K562 (cell line): ENCODE results near the gene AGAP3. TPM values are rescaled to one million over a fixed set of nuclear protein-coding genes. Genes with fewer than 3 reads are reported as not detected.

Source experiments
- BRD4 ChIP-seq: fragments of 200-600 bp; sonication (generic); IDR thresholded peaks from 2 replicates; pipeline ENCODE4 v1.6.1; 2017; ENCODE audit warnings: inconsistent platforms
- CAMTA2 ChIP-seq: fragments of 250-450 bp; sonication (Bioruptor Pico); conservative IDR thresholded peaks from 2 replicates; pipeline ENCODE4 v1.5.1; 2022
- CCAR2 ChIP-seq: fragments of 200-400 bp; formaldehyde crosslinking; IDR thresholded peaks from 2 replicates; pipeline ENCODE4 v1.6.1; 2017; ENCODE audit warnings: mild to moderate bottlenecking, low read depth, low read length
- CCNT2 ChIP-seq: IDR thresholded peaks from 2 replicates; pipeline ENCODE4 v1.6.1; 2011; ENCODE audit warnings: borderline replicate concordance, low read depth, mild to moderate bottlenecking, moderate library complexity, mixed read lengths, low read length; ENCODE audit not compliant: insufficient read length; ENCODE audit errors: extremely low read depth
- CEBPB ChIP-seq: fragments of 450-650 bp; IDR thresholded peaks from 2 replicates; pipeline ENCODE4 v1.6.1; 2016; ENCODE audit warnings: missing genetic modification characterization, missing compliant biosample characterization
- DPF2 ChIP-seq: fragments of 450-650 bp; IDR thresholded peaks from 2 replicates; pipeline ENCODE4 v1.6.1; 2016
- FOXK2 ChIP-seq, 2 experiments: fragments of 450-650 bp; IDR thresholded peaks in 1 of 2; conservative IDR thresholded peaks in 1 of 2; 2 replicates each; pipeline ENCODE4 v1.6.1; 2016; ENCODE audit warnings: low read depth in 2 of 2, mild to moderate bottlenecking in 1 of 2
- HDGF ChIP-seq: fragments of 450-650 bp; IDR thresholded peaks from 2 replicates; pipeline ENCODE4 v1.6.1; 2016
- RAD21 ChIP-seq, 2 experiments: fragments of 250-450 bp in 1 of 2; fragments of 450-650 bp in 1 of 2; sonication (Bioruptor Pico) in 1 of 2; formaldehyde crosslinking in 1 of 2; IDR thresholded peaks in 1 of 2; conservative IDR thresholded peaks in 1 of 2; 2 replicates each; pipeline versions ENCODE4 v1.4.0 to v1.8.0; 2020 to 2022; ENCODE audit warnings: mild to moderate bottlenecking in 2 of 2, moderate library complexity in 1 of 2
- RBM25 ChIP-seq: fragments of 200-400 bp; formaldehyde crosslinking; IDR thresholded peaks from 2 replicates; pipeline ENCODE4 v1.6.1; 2018; ENCODE audit warnings: low read length, low read depth, moderate library complexity; ENCODE audit not compliant: severe bottlenecking
- RFX1 ChIP-seq: fragments of 450-650 bp; IDR thresholded peaks from 2 replicates; pipeline ENCODE4 v1.6.1; 2016; ENCODE audit warnings: mild to moderate bottlenecking, moderate library complexity
- TAF1 ChIP-seq: IDR thresholded peaks from 2 replicates; pipeline ENCODE4 v1.6.1; 2011; ENCODE audit warnings: mild to moderate bottlenecking, low read length, moderate library complexity; ENCODE audit not compliant: insufficient read depth, control insufficient read depth, severe bottlenecking; ENCODE audit errors: extremely low read depth
- ZKSCAN3 ChIP-seq: fragments of 250-450 bp; sonication (Bioruptor Pico); IDR thresholded peaks from 2 replicates; pipeline ENCODE4 v1.4.0; 2020
- ZNF184 ChIP-seq: sonication (generic); formaldehyde crosslinking; IDR thresholded peaks from 2 replicates; pipeline ENCODE4 v1.5.0; 2020; ENCODE audit warnings: missing genetic modification reagents
- ZNF217 ChIP-seq: sonication (generic); formaldehyde crosslinking; IDR thresholded peaks from 2 replicates; pipeline ENCODE4 v1.8.0; 2022; ENCODE audit warnings: mild to moderate bottlenecking, missing genetic modification reagents
- ZNF57 ChIP-seq: fragments of 450-650 bp; formaldehyde crosslinking; IDR thresholded peaks from 2 replicates; pipeline ENCODE4 v1.4.0; 2020; ENCODE audit warnings: mild to moderate bottlenecking, moderate library complexity
- ZNF75A ChIP-seq: fragments of 450-650 bp; formaldehyde crosslinking; IDR thresholded peaks from 2 replicates; pipeline ENCODE4 v1.4.0; 2020; ENCODE audit warnings: mild to moderate bottlenecking
- ZNF79 ChIP-seq: fragments of 250-450 bp; sonication (Bioruptor Pico); IDR thresholded peaks from 2 replicates; pipeline ENCODE4 v1.4.0; 2020; ENCODE audit warnings: low read depth, mild to moderate bottlenecking, moderate library complexity
- polyA plus RNA-seq, 8 experiments: library from polyadenylated mRNA; depleted of rRNA in 4 of 8; stranded (reverse) in 5 of 8; unstranded in 3 of 8; fragments of >200 nt; fragmentation: Nextera tagmentation in 2 of 8; fragmentation: Illumina TruSeq in 1 of 8; extraction: Ambion mirVana in 2 of 8; extraction: Trizol in 1 of 8; gene quantifications; 2 replicates each; pipeline versions ENCODE4 v1.2.1 to v1.2.3, GENCODE V29; 2011 to 2014; ENCODE audit warnings: inconsistent platforms in 1 of 8, missing spikeins in 1 of 8
- total RNA-seq, 7 experiments: library from RNA; depleted of rRNA in 6 of 7; stranded (reverse); fragments of >200 nt in 6 of 7; fragmentation: Illumina TruSeq in 2 of 7; extraction: Trizol in 2 of 7; gene quantifications; 2 replicates each; pipeline versions ENCODE4 v1.2.1 to v1.2.3, GENCODE V29; 2011 to 2021; ENCODE audit warnings: low replicate concordance in 1 of 7
- TF ChIP-seq, protein P1 (sequence below): fragments of 450-650 bp; IDR thresholded peaks from 2 replicates; pipeline ENCODE4 v1.6.1; 2017; ENCODE audit warnings: antibody characterized with exemption, mild to moderate bottlenecking
- TF ChIP-seq, protein P2 (sequence below): fragments of 450-650 bp; formaldehyde crosslinking; IDR thresholded peaks from 2 replicates; pipeline ENCODE4 v1.4.0; 2020; ENCODE audit warnings: mild to moderate bottlenecking, mixed read lengths
- TF ChIP-seq, protein P3 (sequence below): IDR thresholded peaks from 2 replicates; pipeline ENCODE4 v1.6.1; 2011; ENCODE audit not compliant: insufficient read length; ENCODE audit errors: extremely low read depth
- TF ChIP-seq, protein P4 (sequence below): sonication (generic); formaldehyde crosslinking; IDR thresholded peaks from 2 replicates; pipeline ENCODE4 v1.9.0; 2022; ENCODE audit warnings: mild to moderate bottlenecking, missing genetic modification reagents

AGAP3 gene
- total and polyA plus RNA-seq, 9 of the 15 experiments (the other 6 are each of a cell fraction or from before 2014, with no cell fraction given): 3.4 to 208 (median 62.2) TPM

DNA sequence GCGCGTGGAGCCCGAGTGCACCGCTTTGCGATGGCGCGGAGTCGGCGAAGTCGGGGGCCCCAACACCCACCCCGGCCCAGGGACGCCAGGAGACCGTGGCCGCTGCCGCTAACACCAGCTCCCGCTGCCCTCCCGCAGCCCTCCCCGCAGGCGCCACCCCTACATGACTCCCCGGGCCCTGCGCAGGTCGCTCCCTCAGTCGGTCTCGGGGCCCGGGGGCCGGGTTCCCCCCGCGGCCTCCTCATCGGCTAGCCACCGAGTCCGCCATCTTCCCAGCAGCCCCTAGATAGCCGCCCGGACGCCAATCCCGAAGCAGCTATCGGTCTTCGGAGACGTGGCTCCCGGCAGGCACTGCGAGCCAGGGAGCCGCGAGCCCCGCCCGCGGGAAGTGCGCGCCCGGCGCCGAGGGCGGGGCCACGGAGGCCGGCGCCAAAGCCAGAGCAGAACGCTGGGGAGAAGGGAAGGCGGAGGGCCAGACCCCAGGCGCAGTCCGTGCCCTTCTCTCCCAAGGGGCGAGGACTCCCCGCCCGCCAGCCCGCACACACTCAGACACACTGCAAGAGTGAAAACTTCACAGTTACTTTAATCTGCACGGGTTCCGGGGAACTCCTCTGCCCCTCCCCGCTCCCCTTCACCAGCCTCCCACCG, 5.6 kb upstream of the AGAP3 start, which contains the start of gene FASTK (continued):
- TF ChIP-seq TAF1 (peak; percentile 96), ZNF79 (CRISPR knock-in tag) (no peak), FOXK2 (conservative IDR thresholded peaks at IDR 0.05 in 1 of 2, IDR thresholded peaks at IDR 0.05 in 1 of 2; ENCODE audit: low read depth in 2 of 2) (no peak; a peak in 1 of 4 replicates), ZNF184 (CRISPR knock-in tag) (no peak), ZNF57 (CRISPR knock-in tag) (0 out of 2 replicates have a peak, but pooled peaks have one; percentile 57), CEBPB (no peak), RFX1 (no peak), ZKSCAN3 (no peak), CAMTA2 (CRISPR knock-in tag) (no peak; the same call in 1 of the 2 replicates), CCNT2 (peak; percentile 97), CCAR2 (no peak), BRD4 (peak; percentile 94), HDGF (no peak), DPF2 (no peak; the same call in 1 of the 2 replicates), ZNF75A (CRISPR knock-in tag) (peak; percentile 4; the same call in 1 of the 2 replicates), RAD21 (CRISPR knock-in tag; conservative IDR thresholded peaks at IDR 0.05 in 1 of 2, IDR thresholded peaks at IDR 0.05 in 1 of 2) (no peak), RBM25 (no peak), ZNF217 (CRISPR knock-in tag) (no peak)
- TF ChIP-seq, protein P1, sequence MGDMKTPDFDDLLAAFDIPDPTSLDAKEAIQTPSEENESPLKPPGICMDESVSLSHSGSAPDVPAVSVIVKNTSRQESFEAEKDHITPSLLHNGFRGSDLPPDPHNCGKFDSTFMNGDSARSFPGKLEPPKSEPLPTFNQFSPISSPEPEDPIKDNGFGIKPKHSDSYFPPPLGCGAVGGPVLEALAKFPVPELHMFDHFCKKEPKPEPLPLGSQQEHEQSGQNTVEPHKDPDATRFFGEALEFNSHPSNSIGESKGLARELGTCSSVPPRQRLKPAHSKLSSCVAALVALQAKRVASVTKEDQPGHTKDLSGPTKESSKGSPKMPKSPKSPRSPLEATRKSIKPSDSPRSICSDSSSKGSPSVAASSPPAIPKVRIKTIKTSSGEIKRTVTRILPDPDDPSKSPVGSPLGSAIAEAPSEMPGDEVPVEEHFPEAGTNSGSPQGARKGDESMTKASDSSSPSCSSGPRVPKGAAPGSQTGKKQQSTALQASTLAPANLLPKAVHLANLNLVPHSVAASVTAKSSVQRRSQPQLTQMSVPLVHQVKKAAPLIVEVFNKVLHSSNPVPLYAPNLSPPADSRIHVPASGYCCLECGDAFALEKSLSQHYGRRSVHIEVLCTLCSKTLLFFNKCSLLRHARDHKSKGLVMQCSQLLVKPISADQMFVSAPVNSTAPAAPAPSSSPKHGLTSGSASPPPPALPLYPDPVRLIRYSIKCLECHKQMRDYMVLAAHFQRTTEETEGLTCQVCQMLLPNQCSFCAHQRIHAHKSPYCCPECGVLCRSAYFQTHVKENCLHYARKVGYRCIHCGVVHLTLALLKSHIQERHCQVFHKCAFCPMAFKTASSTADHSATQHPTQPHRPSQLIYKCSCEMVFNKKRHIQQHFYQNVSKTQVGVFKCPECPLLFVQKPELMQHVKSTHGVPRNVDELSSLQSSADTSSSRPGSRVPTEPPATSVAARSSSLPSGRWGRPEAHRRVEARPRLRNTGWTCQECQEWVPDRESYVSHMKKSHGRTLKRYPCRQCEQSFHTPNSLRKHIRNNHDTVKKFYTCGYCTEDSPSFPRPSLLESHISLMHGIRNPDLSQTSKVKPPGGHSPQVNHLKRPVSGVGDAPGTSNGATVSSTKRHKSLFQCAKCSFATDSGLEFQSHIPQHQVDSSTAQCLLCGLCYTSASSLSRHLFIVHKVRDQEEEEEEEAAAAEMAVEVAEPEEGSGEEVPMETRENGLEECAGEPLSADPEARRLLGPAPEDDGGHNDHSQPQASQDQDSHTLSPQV: no peak
- TF ChIP-seq, protein P2, sequence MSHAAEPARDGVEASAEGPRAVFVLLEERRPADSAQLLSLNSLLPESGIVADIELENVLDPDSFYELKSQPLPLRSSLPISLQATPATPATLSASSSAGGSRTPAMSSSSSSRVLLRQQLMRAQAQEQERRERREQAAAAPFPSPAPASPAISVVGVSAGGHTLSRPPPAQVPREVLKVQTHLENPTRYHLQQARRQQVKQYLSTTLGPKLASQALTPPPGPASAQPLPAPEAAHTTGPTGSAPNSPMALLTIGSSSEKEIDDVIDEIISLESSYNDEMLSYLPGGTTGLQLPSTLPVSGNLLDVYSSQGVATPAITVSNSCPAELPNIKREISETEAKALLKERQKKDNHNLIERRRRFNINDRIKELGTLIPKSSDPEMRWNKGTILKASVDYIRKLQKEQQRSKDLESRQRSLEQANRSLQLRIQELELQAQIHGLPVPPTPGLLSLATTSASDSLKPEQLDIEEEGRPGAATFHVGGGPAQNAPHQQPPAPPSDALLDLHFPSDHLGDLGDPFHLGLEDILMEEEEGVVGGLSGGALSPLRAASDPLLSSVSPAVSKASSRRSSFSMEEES: no peak
- TF ChIP-seq, protein P3, sequence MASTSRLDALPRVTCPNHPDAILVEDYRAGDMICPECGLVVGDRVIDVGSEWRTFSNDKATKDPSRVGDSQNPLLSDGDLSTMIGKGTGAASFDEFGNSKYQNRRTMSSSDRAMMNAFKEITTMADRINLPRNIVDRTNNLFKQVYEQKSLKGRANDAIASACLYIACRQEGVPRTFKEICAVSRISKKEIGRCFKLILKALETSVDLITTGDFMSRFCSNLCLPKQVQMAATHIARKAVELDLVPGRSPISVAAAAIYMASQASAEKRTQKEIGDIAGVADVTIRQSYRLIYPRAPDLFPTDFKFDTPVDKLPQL: no peak
- TF ChIP-seq, protein P4, sequence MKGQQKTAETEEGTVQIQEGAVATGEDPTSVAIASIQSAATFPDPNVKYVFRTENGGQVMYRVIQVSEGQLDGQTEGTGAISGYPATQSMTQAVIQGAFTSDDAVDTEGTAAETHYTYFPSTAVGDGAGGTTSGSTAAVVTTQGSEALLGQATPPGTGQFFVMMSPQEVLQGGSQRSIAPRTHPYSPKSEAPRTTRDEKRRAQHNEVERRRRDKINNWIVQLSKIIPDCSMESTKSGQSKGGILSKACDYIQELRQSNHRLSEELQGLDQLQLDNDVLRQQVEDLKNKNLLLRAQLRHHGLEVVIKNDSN: no peak
